Fibroblast of skin of left biceps (primary cell): ENCODE measurements around the gene MAPKAPK5.
"Not testable (repeated sequence)": the region's sequence is repeated elsewhere in the genome, so short reads cannot be mapped to it uniquely, and the experiment has no call there.

Experiments used
- DNase-seq, 2 experiments: peaks; one replicate each; pipeline ENCODE4 v3.0.0-alpha.2; 2013; ENCODE audit warnings: low read depth in 2 of 2

The MAPKAPK5 gene

GRCh38 chr12:111827907-111828306 lies 14.1 kb upstream of the MAPKAPK5 start:
- DNase-seq: no peak

GRCh38 chr12:111828338-111828979 lies 13.6 kb upstream of the MAPKAPK5 start:
- no peak for DNase-seq

GRCh38 chr12:111829635-111830034 lies 12.4 kb upstream of the MAPKAPK5 start:
- DNase-seq: not testable (repeated sequence)

GRCh38 chr12:111834740-111835386 lies 7.2 kb upstream of the MAPKAPK5 start:
- not testable (repeated sequence) for DNase-seq

GRCh38 chr12:111835531-111836181 lies 6.4 kb upstream of the MAPKAPK5 start:
- DNase-seq: not testable (repeated sequence)

GRCh38 chr12:111838353-111838752 lies 3.7 kb upstream of the MAPKAPK5 start:
- no peak for DNase-seq

- no peak for DNase-seq
Observed at GRCh38 chr12:111840807-111841206, 1.2 kb upstream of the MAPKAPK5 start.

- DNase-seq: no peak
Observed at GRCh38 chr12:111841236-111841749, 735 bp upstream of the MAPKAPK5 start.

- DNase-seq: no peak
Observed at GRCh38 chr12:111842556-111843396, 748 bp downstream of the MAPKAPK5 start.

GRCh38 chr12:111846016-111846415 lies 4.0 kb downstream of the MAPKAPK5 start:
- no peak for DNase-seq

- no peak for DNase-seq
Observed at GRCh38 chr12:111850526-111850925, 8.5 kb downstream of the MAPKAPK5 start.

- no peak for DNase-seq
Observed at GRCh38 chr12:111858186-111858585, 16.2 kb downstream of the MAPKAPK5 start.

- no peak for DNase-seq
Observed at GRCh38 chr12:111858778-111859177, 16.8 kb downstream of the MAPKAPK5 start.

GRCh38 chr12:111864913-111865312 lies 22.9 kb downstream of the MAPKAPK5 start:
- DNase-seq: no peak

- DNase-seq: no peak
Observed at GRCh38 chr12:111867531-111867930, 25.5 kb downstream of the MAPKAPK5 start.

GRCh38 chr12:111868676-111869588 lies 26.9 kb downstream of the MAPKAPK5 start:
- DNase-seq: no peak

GRCh38 chr12:111869671-111870070 lies 27.6 kb downstream of the MAPKAPK5 start:
- DNase-seq: no peak

GRCh38 chr12:111870216-111870615 lies 28.2 kb downstream of the MAPKAPK5 start:
- DNase-seq: no peak

GRCh38 chr12:111870706-111871105 lies 28.7 kb downstream of the MAPKAPK5 start:
- DNase-seq: no peak

GRCh38 chr12:111873113-111873512 lies 31.1 kb downstream of the MAPKAPK5 start:
- DNase-seq: no peak

- DNase-seq: no peak
Observed at GRCh38 chr12:111881716-111882115, 39.7 kb downstream of the MAPKAPK5 start.
